Frontal cortex (tissue), 4 donors: Measurements from ENCODE around the gene WDR89. TPM values are rescaled to one million over a fixed set of nuclear protein-coding genes. Genes with fewer than 3 reads are reported as not detected.
A peak's percentile ranks its signal among the peaks of the same experiment; 100 is the strongest.
"Not testable (repeated sequence)": the region's sequence is repeated elsewhere in the genome, so short reads cannot be mapped to it uniquely, and the experiment has no call there.

Experiments
- DNase-seq, 2 donors: peaks; one replicate each; pipeline ENCODE4 v3.0.0; 2012; ENCODE audit warnings: low spot score in 2 of 2
- FAIRE-seq: peaks from 2 replicates; lab custom pipeline; 2012; peaks lifted over from hg19 to GRCh38; lab: Jason Lieb, UNC
- total RNA-seq: library from RNA; depleted of rRNA; stranded (reverse); fragments of >200 nt; gene quantifications from one replicate; pipeline ENCODE4 v1.2.3, GENCODE V29; 2014
- donor health status: control.
- donor health status: control.
- donor health status: control.

The WDR89 gene, protein sequence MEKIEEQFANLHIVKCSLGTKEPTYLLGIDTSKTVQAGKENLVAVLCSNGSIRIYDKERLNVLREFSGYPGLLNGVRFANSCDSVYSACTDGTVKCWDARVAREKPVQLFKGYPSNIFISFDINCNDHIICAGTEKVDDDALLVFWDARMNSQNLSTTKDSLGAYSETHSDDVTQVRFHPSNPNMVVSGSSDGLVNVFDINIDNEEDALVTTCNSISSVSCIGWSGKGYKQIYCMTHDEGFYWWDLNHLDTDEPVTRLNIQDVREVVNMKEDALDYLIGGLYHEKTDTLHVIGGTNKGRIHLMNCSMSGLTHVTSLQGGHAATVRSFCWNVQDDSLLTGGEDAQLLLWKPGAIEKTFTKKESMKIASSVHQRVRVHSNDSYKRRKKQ
- 46.5 TPM for total RNA-seq

- FAIRE-seq: peak; percentile 97
- peak; percentile 77 to 91 for DNase-seq
Measured at GRCh38 chr14:63641473-63642228, at the start of gene WDR89. TSS of gene WDR89 (minus strand) at chr14:63641871. CDS start at chr14:63599942, 41,929 bp downstream.

GRCh38 chr14:63689132-63689531, 47.5 kb upstream of the WDR89 start:
- FAIRE-seq (no peak), DNase-seq (no peak)

- DNase-seq (no peak), FAIRE-seq (no peak)
Measured at GRCh38 chr14:63686926-63687325, 45.3 kb upstream of the WDR89 start.

DNA sequence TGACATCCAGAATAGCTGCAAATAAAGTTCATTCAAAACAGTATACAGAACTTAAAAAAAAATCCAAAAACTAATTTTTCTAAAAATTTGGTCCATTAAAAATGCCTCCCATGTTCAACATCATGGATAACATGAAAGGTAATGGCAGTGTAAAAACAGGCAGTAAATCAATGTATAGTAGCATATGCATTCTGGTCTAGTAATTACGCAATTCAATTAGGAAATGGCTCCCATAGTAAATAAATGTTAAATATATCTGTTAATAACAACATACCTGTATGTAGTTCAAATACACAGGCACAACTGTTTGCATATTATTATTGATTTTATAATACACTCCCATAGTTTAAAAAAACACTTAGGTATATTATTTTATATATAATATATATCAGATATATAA, 43.7 kb upstream of the WDR89 start:
- DNase-seq: no peak
- FAIRE-seq: no peak

DNA sequence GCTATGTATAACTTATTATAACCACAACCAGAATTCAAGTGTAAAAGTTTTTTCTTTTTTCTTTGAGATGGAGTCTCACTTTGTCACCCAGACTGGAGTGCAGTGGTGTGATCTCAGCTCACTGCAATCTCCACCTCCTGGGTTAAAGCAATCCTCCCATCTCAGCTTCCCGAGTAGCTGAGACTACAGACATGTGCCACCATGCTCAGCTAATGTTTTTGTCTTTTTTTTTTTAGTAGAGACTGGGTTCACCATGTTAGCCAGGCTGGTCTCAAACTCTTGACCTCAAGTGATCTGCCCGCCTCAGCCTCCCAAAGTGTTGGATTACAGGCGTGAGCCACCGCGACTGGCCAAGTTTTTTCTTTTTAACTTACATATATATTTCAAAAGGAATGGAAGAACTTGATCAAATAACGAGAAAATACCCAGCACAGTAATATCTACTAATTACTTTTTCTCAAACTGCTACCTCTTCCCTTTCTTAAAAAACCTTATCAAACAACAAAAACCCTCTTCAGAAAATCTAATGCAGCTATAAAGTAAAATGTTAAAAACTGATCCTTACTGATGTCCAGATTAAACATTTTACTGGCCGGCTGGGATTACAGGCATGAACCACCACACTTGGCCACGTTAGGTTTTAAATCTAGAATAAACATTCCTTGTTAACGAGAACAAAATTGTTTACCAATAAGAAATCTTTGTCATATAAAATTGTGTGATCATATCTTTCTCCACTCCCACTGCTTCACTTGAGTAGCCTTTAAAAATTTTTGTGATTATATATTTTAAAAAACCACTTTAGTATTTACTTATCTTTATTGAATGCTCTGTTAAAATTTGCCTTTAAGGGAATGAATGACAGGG, 41.3 kb upstream of the WDR89 start:
- DNase-seq: no peak
- no peak for FAIRE-seq

DNA sequence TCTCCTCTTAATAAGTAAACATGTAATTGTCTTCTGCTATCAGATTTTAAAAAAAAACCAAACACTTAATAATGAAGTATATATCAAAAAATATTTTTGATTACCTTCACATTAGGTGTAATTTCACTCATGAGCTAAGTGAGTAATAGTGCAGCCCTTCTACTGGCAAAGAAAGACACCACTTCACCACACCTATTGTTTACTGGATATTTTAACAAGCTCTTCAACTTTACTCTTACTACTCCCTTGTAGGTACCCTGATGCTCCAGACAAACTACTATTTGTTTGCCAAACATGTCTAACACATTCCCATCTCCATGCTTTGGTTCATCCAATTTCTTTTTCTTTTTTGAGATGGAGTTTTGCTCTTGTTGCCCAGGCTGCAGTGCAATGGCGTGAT, 36.9 kb upstream of the WDR89 start:
- FAIRE-seq: no peak
- DNase-seq: no peak

GRCh38 chr14:63677891-63678379, 36.3 kb upstream of the WDR89 start:
- FAIRE-seq: no peak
- no peak for DNase-seq

DNA sequence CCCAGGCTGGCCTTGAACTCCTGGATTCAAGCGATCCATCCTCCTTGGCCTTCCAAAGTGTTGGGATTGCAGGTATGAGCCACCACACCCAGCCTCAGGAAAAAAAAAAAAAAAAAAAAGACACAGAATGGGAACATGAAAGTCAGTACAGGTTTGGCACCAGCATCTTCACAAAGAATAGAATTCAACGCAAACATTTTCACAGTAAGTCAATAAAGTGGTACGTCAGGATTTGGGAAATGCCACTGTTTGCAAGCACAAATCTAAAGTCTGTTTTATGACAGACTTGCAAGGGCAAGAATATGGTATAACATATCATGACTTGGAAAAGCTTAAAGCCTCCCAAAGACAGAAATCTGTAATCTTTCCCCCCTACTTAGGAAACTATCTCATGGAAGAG, 34.9 kb upstream of the WDR89 start:
- DNase-seq (no peak), FAIRE-seq (no peak)

DNA sequence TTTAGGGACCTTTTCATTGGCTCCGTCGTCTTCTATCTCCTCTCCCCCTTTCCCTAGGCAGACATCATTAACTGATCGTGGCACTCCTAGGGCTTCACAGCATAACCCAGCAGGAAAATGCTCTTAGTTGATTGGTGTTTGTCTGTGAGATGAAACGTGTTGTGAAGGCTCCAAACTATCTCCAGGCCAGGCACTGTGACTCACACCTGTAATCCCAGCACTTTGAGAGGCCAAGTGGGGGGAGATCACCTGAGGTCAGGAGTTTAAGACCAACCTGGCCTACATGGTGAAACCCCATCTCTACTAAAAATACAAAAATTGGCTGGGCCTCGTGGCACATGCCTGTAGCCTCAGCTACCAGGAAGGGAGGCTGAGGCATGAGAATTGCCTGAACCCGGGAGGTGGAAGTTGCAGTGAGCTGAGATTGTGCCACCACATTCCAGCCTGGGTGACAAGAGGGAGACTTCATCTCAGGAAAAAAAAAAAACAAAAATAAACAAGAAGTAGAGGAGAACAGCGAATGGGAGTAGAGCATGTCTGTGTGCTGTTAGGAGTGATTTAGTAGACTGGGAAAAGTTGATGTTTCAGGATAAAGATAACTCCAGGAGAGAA, 32.3 kb upstream of the WDR89 start:
- DNase-seq: no peak
- no peak for FAIRE-seq

GRCh38 chr14:63673255-63673654, 31.6 kb upstream of the WDR89 start:
- FAIRE-seq: no peak
- DNase-seq: no peak

GRCh38 chr14:63672417-63673180, 30.9 kb upstream of the WDR89 start:
- DNase-seq (no peak), FAIRE-seq (no peak)

DNA sequence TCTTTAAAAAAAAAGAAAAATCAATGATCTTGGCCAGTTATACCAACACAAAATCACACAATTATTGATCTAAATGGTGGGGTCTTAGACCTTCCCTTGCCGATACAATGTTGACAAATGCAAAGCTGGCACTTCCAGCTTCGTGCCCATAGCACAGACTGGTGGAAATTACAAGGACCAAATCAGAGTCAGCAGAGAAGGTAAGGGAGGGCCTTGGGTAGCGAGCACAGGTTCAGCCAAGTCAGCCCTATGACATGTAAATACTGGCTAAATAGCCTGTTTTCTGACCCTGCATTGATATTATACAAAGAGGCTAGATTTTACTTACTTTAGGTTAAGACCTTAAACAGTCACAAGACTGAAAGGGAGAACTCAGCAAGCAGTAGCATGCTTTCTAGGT, 30.3 kb upstream of the WDR89 start:
- DNase-seq: no peak
- FAIRE-seq: no peak

GRCh38 chr14:63670692-63671091, 29.0 kb upstream of the WDR89 start:
- DNase-seq (no peak), FAIRE-seq (no peak)

GRCh38 chr14:63666335-63666734, 24.7 kb upstream of the WDR89 start:
- DNase-seq: no peak
- FAIRE-seq: no peak

DNA sequence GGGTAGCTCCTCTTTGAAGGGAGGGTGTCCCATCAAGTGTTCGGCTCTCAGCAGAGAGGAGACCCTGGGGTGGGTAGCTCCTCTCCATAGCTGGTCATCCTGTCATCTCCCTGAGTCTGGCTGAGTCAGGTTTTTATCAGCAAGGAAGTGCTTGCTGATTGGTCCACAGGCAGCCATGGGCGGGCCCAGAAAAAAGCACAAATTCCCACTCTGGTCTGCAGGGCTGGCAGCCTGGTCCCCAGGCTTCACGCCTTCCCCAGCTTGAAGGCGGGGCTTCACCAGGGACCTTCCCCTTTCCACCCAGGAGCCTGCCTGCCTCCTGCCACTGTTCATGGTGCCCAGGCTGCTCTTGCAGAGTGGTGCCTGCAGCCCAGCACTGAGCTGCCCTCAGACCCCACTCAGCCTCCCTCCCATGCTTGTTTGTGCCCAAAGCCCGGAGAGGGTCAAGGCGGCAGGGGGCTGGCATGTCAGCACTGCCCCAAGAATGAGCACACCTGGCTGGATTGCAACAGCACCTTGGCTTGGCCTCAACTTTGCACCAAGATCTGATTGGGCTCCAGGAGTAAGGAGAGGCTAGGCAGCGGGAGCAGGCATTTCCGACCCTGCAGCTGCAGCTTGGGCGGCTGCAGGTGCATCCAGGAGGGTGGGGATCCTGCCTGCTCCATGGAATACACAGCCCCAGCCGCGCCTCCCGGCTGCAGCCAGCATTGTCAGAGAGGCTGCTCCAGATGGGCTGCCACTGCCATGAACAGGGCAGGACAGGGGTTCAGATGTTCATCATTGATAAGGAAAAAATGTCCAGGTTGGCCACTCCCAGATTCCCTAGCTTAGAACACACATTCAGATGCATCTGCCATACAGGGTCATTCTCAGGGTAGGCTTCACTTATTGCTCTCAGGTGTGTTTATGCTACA, 22.0 kb upstream of the WDR89 start:
- FAIRE-seq: no peak
- no peak for DNase-seq

DNA sequence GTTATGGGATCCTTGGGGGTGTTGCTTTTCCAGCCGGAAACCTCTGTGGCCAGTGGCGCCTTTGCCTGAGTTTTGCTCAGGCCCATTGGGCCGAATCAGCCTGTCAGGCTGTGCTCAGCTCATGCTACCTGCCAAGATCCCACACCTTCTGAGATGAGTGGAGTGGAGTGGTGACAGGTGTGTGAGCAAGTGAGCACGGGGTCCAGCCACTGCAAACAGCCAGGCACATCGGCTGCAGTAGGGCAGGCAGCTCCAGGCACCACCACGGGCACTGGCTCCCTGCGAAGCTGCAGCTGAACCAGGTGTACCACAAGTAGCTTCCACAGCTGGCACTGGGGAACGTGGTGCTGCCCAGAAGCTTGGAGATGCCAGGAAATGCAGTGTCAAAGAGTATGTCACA, 21.1 kb upstream of the WDR89 start:
- FAIRE-seq (no peak), DNase-seq (no peak)

DNA sequence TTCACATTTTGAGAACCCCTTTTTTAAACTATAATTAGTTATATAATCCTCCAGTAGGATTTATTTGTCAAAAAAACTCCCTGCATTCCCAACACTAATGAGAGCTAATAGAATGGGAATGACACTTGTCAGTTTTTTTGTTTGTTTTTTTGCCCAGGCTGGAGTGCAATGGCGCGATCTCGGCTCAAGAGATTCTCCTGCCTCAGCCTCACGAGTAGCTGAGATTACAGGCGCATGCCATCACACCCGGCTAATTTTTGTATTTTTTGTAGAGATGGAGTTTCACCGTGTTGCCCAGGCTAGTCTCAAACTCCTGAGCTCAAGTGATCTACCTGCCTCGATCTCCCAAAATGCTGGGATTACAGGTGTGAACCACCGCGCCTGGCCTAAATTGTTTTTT, 20.2 kb upstream of the WDR89 start:
- not testable (repeated sequence) for DNase-seq, FAIRE-seq

DNA sequence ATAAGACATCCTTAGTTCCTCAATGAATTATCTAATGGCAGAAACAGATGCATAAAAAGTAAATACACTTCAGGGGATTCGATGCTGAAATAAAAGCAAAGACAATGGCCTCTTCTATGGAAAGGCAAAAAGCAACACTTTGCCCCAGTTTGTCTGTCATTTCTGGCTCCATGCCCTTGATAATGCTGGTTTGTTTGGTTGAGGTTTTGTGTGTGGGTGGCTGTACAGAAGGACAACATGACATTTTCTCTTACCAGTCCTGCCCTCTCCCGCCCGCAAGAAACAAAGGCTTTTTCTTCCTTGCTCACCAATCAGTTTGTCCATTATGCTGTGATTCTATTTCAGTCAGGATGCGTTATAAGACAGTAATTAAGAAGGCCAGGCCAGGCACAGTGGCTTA, 18.1 kb upstream of the WDR89 start:
- FAIRE-seq: peak; percentile 34
- peak; percentile 26 to 43 for DNase-seq
